GM19395 (cell line): ENCODE results near the gene ZMYM4.

Experiments used
- ATAC-seq: cut with Tn5 transposase; IDR thresholded peaks from one replicate; pipeline ENCODE4 v1.9.1; 2021; ENCODE audit warnings: mild to moderate bottlenecking, moderate library complexity; ENCODE audit not compliant: unreplicated experiment

The ZMYM4 gene

GRCh38 chr1:35274197-35274596, 5.7 kb downstream of the ZMYM4 start:
- no peak for ATAC-seq

DNA sequence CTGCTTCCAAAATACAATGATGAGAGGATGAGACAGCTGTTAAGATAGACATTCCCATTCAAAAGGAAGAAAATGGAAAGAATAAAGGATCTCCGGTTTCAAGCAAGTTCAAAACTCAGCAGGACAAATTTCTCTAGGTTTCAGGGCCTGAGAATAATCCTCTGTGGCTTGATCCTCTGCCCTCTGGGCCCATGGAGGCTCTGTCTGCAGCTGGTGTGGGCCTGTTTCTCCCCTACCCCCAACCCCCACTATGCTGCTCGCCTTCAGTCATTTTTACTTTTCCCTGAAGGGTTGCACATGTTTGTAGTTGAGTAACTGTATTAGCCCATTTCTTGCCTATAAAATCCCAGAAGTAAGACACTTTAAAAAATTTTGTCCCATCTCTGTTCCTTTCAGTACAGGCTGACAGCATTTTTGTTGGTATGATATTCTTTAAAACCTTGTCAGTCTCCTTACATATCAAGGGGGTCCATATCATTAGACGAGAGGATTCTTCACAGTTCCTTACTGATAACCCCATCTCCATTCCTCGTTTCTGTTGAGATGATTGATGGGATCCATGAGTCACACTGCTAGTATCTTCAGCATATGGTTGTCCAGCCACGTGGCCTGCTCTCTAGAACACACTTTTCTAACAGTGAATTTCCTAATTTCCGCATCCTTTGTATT, 10.5 kb downstream of the ZMYM4 start:
- no peak for ATAC-seq

- no peak for ATAC-seq
Measured at GRCh38 chr1:35279555-35279904, 11.0 kb downstream of the ZMYM4 start.

DNA sequence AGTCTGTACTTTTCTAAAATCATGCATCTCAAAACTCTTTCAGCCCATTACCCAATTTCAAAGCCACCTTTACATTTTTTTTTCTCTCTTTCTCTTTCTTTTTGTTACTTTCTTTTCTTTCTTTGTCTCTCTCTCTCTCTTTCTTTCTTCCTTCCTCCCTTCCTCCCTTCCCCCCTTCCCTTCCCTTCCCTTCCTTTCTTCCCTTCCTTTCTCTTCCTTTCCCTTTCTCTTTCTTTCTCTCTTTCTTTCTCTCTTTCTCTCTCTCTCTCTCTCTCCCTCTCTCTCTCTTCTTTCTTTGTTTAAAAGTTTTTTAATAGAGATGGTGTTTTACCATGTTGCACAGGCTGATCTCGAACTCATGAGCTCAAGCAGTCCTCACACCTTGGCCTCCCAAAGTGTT, 11.5 kb downstream of the ZMYM4 start:
- no peak for ATAC-seq

- no peak for ATAC-seq
Measured at GRCh38 chr1:35281565-35281964, 13.1 kb downstream of the ZMYM4 start.

DNA sequence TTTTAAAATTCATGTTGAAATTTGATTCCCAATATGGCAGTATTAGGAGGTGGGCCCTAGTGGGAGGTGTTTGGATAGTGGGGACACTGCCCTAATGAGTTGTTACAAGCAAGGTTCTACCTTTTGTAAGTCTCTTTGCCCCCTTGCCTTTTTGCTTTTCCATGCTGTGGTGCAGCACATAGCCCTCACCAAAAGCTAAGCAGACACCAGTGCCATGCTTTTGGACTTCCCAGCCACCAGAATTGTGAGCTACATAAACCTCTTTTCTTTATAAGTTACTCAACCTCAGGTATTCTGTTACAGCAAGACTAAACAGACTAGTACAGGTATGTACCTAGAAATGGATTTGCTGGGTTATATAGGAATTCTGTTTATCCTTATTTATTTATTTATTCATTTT, 13.7 kb downstream of the ZMYM4 start:
- no peak for ATAC-seq

DNA sequence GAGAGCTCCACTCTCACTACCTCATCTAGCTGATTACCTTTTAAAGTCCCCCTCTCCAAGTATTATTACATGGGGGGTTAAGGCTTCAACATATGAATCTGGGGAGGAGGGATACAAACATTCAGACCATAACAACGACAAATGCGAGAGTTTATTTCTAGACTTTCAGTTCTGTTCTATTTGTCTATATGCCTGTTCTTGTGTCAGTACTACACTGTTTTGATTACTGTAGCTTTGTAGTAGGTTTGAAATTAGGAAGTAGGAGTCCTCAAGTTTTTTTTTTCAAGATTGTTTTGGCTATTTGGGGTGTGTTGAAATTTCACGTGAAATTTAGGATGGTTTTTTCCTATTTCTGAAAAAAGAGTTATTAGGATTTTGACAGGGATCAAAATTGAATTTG, 16.3 kb downstream of the ZMYM4 start:
- ATAC-seq = no peak

- no peak for ATAC-seq
Measured at GRCh38 chr1:35285771-35286606, 17.5 kb downstream of the ZMYM4 start.

DNA sequence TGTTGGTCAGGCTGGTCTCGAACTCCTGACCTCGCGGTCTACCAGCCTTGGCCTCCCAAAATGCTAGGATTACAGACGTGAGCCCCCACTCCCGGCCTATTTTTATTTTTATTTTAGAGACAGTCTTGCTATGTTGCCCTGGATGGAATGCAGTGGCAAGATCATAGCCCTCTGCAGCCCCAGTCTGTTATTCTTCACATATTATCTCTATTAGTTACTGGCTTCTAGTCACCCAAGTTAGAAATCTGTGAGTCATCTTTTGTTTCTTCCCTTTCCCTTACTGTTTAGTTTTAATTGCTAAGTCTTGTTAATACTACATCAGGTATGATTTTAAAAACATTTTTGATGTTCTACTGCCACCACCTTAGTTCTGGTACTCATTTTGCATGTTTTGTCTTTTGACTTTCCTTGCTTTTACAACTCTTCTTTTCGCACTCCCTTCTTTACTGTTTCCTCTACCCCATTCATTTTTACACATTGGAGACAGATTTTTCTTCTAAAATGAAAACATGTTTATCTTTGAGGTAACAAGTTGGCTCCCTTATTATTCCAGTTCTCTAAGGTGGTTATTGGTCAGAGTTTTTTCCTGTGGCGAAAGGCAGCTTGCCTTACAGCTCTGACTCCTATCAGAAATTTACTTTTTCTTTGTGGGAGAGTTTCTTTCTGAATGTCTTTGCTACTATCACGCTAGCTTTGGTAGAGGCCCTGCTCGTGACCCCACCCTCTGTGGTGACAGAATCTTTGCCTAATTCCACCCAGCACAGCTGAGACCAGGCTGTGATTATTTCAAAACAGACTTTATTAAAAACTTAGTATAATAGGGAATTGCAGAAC, 19.5 kb downstream of the ZMYM4 start:
- no peak for ATAC-seq

- no peak for ATAC-seq
Measured at GRCh38 chr1:35288761-35289160, 20.3 kb downstream of the ZMYM4 start.

DNA sequence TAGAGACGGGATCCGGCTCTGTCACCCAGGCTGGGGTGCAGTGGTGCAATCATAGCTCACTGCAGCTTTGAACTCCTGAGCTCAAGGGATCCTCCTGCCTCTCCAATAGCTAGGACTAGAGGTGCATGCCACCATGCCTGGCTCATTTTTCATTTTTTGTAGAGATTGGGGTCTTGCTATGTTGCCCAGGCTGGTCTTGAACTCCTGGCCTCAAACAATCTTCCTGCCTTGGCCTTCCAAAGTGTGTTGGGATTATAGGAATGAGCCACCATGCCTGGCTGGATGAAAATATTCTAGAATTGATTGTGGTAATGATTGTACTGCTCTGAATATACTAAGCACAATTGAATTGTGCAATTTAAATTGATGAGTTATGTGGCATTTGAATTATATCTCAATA, 21.9 kb downstream of the ZMYM4 start:
- ATAC-seq = no peak

DNA sequence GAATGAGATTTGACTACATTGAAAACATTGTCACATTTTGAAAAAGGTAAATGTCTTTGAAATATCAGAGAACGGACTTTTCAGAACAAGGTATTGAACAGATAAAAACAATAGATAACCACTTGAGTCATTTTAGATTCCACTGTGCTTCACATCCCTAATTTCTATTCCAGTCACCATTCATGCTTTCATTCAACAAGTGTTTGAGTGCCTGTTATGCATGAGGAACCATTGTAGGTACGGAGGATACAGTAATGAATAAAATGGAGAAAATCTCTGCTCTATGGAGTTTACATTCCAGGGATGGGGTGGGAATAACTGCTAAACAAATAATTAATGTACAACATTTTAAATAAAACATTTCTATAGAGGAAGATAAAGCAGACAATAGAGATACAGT, 26.3 kb downstream of the ZMYM4 start:
- ATAC-seq = no peak

GRCh38 chr1:35297886-35298285, 29.4 kb downstream of the ZMYM4 start:
- no peak for ATAC-seq

- no peak for ATAC-seq
Measured at GRCh38 chr1:35298464-35298863, 30.0 kb downstream of the ZMYM4 start.

DNA sequence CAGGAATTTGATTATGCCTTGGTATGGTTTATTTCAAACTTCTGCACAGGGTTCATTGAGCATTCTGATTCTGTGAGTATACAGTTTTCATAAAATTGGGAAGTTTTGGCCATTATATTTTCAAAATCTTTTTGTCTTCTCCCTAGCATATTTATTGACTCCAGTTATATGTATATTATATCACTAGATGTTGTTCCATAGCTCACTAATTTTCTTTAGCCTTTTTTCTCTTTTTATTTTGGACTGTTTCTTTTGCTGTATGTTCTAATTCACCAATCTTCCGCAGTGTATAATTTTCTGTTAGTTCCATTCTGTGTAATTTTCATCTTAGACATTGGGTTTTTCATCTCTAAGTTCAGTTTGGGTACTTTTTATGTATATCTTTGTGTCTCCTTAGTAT, 31.9 kb downstream of the ZMYM4 start:
- no peak for ATAC-seq

- ATAC-seq = no peak
Measured at GRCh38 chr1:35301674-35302392, 33.3 kb downstream of the ZMYM4 start.

GRCh38 chr1:35305383-35305782, 36.9 kb downstream of the ZMYM4 start:
- no peak for ATAC-seq

- no peak for ATAC-seq
Measured at GRCh38 chr1:35315649-35316048, 47.1 kb downstream of the ZMYM4 start.

DNA sequence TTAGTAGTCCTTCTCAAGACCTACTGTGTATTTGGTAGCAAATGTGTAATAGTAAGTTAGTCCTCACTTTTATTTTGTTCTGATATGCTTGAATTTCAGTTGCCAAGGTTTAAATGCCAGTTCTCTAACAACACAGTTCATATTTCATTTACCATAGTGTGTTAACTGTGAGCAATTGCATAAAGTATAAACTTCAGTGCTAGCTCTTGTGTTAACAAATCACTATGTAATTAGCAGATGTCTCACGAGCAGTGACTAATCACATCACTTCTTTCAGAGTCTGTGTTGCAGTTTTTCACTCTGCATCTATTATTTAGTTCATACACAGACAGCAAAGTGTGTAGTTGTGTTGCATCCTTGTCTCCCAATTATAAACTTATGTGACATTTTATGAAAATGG, 47.8 kb downstream of the ZMYM4 start:
- ATAC-seq = no peak

DNA sequence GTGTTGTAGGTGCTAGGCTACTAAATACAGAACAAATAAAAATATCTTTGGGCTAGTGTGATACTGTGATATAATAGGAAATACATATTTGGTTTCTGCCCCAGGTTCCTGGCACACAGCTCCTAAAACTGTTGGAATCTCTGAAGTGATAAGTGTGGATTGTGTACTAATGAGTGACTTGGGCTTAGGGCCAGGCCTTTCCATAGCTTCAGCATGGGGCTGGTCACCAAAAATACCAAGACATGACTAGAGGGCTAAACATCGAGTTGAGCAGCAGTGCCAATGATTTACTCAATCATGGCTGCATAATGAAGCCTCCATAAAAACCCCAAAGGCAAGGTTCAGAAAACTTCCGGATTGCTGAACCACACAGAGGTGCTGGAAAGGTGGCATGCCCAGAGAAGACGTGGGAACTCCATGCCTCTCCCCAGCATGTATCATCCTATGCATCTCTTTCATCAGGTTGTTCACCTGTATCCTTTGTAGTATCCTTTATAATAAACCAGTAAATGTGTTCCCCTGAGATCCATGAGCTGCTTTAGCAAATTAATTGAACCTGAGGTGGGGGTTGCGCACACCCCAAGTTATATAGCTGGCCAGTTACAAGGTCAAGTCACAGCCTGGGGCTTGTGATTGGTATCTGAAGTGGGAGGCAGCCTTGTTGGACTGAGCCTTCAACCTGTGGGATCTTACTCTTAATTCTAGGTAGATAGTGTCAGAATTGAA, 51.6 kb downstream of the ZMYM4 start:
- ATAC-seq = no peak
